OCI-LY1 (cell line): ENCODE results near the gene NUP93.

Experiments used
- CTCF ChIP-seq: fragments of 200-600 bp; sonication (generic), shearing (Covaris generic); IDR thresholded peaks from 2 replicates; pipeline ENCODE4 v1.5.1; 2017; ENCODE audit warnings: mild to moderate bottlenecking, antibody characterized with exemption, low read length, moderate library complexity, mixed read lengths
- EZH2 ChIP-seq: fragments of 200-600 bp; sonication (generic), shearing (Covaris generic); IDR thresholded peaks from 2 replicates; pipeline ENCODE4 v1.8.0; 2017; ENCODE audit warnings: borderline replicate concordance, mixed run types, mild to moderate bottlenecking, antibody characterized with exemption, low read length, moderate library complexity, mixed read lengths

GRCh38 chr16:56883586-56883985, 153.7 kb downstream of the NUP93 start:
- no peak for TF ChIP-seq CTCF
- TF ChIP-seq EZH2 = no peak
